Fibroblast of skin of scalp (primary cell): Measurements from ENCODE around the gene RTN4RL1.
"Not testable (repeated sequence)": the region's sequence is repeated elsewhere in the genome, so short reads cannot be mapped to it uniquely, and the experiment has no call there.

ENCODE experiments used
- DNase-seq: peaks from one replicate; pipeline ENCODE4 v3.0.0-alpha.2; 2013

Gene RTN4RL1

GRCh38 chr17:2024572-2025219 lies 438 bp downstream of the RTN4RL1 start:
- DNase-seq = no peak

- peak; percentile 36 for DNase-seq
Measured at GRCh38 chr17:2023692-2024571, 1.2 kb downstream of the RTN4RL1 start.

- DNase-seq = no peak
Measured at GRCh38 chr17:2023256-2023655, 1.9 kb downstream of the RTN4RL1 start.

GRCh38 chr17:2022647-2023240 lies 2.4 kb downstream of the RTN4RL1 start:
- DNase-seq = no peak

- DNase-seq = no peak
Measured at GRCh38 chr17:2020721-2021120, 4.4 kb downstream of the RTN4RL1 start.

- no peak for DNase-seq
Measured at GRCh38 chr17:2019723-2020122, 5.4 kb downstream of the RTN4RL1 start.

GRCh38 chr17:2018716-2019510 lies 6.2 kb downstream of the RTN4RL1 start:
- no peak for DNase-seq

GRCh38 chr17:2017274-2017941 lies 7.7 kb downstream of the RTN4RL1 start:
- DNase-seq = no peak

GRCh38 chr17:2016494-2016893 lies 8.6 kb downstream of the RTN4RL1 start:
- DNase-seq = no peak

- no peak for DNase-seq
Measured at GRCh38 chr17:2015314-2015713, 9.8 kb downstream of the RTN4RL1 start.

- DNase-seq = no peak
Measured at GRCh38 chr17:2013994-2014317, 11.2 kb downstream of the RTN4RL1 start.

GRCh38 chr17:2013220-2013993 lies 11.7 kb downstream of the RTN4RL1 start:
- DNase-seq = not testable (repeated sequence)

- DNase-seq = no peak
Measured at GRCh38 chr17:2012499-2012898, 12.6 kb downstream of the RTN4RL1 start.

- DNase-seq = peak; percentile 83
Measured at GRCh38 chr17:2011411-2012371, 13.4 kb downstream of the RTN4RL1 start.

- no peak for DNase-seq
Measured at GRCh38 chr17:2009737-2010136, 15.4 kb downstream of the RTN4RL1 start.

GRCh38 chr17:2008332-2009126 lies 16.6 kb downstream of the RTN4RL1 start:
- no peak for DNase-seq

- DNase-seq = no peak
Measured at GRCh38 chr17:2004435-2004952, 20.6 kb downstream of the RTN4RL1 start.

- no peak for DNase-seq
Measured at GRCh38 chr17:2003525-2003924, 21.6 kb downstream of the RTN4RL1 start.

- no peak for DNase-seq
Measured at GRCh38 chr17:2002767-2003329, 22.3 kb downstream of the RTN4RL1 start.
